ENCODE measurements around the gene PNMA6E. TPM values are rescaled to one million over a fixed set of nuclear protein-coding genes. Genes with fewer than 3 reads are reported as not detected.

The PNMA6E gene
- polyA plus RNA-seq, 1 donor, result not detected

GRCh38 chrX:153349952-153350351, 51.2 kb downstream of the PNMA6E start:
- DNase-seq, result no peak

DNA sequence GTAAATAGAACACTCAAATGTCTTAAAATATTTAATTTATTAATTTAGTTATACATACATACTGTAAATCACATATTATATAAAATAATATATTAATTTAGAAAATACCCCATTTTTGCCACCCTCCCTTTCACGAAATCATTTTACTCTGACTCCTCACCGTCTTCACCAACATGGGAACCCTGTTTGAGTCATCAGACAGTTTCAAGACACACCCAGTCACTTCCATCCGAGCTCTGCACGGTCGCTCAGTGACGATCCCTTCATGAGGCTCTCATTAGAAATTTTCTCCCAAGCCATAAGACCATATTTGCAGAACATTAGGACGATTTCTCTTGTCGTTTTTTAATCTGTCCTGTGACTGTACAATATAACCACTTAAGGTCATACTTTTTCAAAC, 52.7 kb downstream of the PNMA6E start:
- no peak for DNase-seq

DNA sequence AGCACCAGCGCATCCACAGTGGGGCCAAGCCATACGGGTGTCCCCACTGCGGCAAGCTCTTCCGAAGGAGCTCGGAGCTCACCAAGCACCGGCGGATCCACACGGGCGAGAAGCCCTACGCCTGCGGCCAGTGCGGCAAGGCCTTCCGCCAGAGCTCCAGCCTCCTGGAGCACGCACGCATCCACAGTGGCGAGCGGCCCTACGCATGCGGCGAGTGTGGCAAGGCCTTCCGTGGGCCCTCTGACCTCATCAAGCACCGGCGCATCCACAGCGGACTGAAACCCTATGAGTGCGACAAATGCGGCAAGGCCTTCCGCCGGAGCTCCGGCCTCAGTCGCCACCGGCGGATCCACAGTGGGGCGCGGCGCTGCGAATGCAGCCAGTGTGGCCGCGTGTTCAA, 53.6 kb downstream of the PNMA6E start:
- DNase-seq, result no peak

Other genes with a start within 250 kb of the PNMA6E start
- gene MAGEA1, start 222.1 kb downstream of the PNMA6E start, polyA plus RNA-seq (ENCODE audit: insufficient read length), result not detected
- gene PNMA6F, start 79.6 kb downstream of the PNMA6E start, polyA plus RNA-seq (ENCODE audit: insufficient read length), result 0.15 TPM
- gene ZNF275, start 67.2 kb downstream of the PNMA6E start, polyA plus RNA-seq (ENCODE audit: insufficient read length), result 22.0 TPM
- 0.80 TPM for gene ZFP92, start 10.1 kb upstream of the PNMA6E start, polyA plus RNA-seq (ENCODE audit: insufficient read length)
- 0.37 TPM for gene TREX2, start 44.7 kb upstream of the PNMA6E start, polyA plus RNA-seq (ENCODE audit: insufficient read length)
- 27.5 TPM for gene HAUS7, start 69.2 kb upstream of the PNMA6E start, polyA plus RNA-seq (ENCODE audit: insufficient read length)
- 148 TPM for gene BGN, start 93.6 kb upstream of the PNMA6E start, polyA plus RNA-seq (ENCODE audit: insufficient read length)
- gene ATP2B3, start 116.3 kb upstream of the PNMA6E start, polyA plus RNA-seq (ENCODE audit: insufficient read length), result 0.18 TPM
- gene CCNQ, start 197.8 kb upstream of the PNMA6E start, polyA plus RNA-seq (ENCODE audit: insufficient read length), result 14.7 TPM
- 33.8 TPM for gene DUSP9, start 245.9 kb upstream of the PNMA6E start, polyA plus RNA-seq (ENCODE audit: insufficient read length)

Data from left kidney (tissue), 2 donors.